MM.1S (cell line): ENCODE measurements around the gene CNRIP1.

Experiments used
- CTCF ChIP-seq: fragments of 300-600 bp; sonication (generic); IDR thresholded peaks from 2 replicates; pipeline ENCODE4 v1.5.1; 2016; ENCODE audit warnings: antibody characterized with exemption, low read length, mixed read lengths
- EZH2 ChIP-seq: fragments of 300-600 bp; sonication (generic); optimal IDR thresholded peaks from 2 replicates; pipeline ENCODE3; 2017; ENCODE audit warnings: low read depth, mild to moderate bottlenecking, antibody characterized with exemption, low read length, mixed read lengths

- no peak for TF ChIP-seq CTCF
- TF ChIP-seq EZH2: no peak
Measured at GRCh38 chr2:68251855-68252399, 67.8 kb downstream of the CNRIP1 start.
